ENCODE results near the gene FAM3A. TPM values are rescaled to one million over a fixed set of nuclear protein-coding genes. Genes with fewer than 3 reads are reported as not detected.

The FAM3A gene
- total RNA-seq, 1 experiment from 2014 or later = 69.2 TPM

- Histone ChIP-seq H3K9me2 (replicated peaks; ENCODE audit: low read length) (no peaks in the 10 kb centered on the region), H3K9ac (ENCODE audit: low read length) (peak overlapping the region; percentile 61), H3K9me3 (ENCODE audit: low read length) (no peaks in the 10 kb centered on the region), H3K4me3 (ENCODE audit: low read length) (peak overlapping the region; percentile 82), H3F3A (ENCODE audit: low read length, unreplicated experiment) (no peaks in the 10 kb centered on the region), H3K27me3 (ENCODE audit: low read length) (no peaks in the 10 kb centered on the region), H3K79me2 (ENCODE audit: low read length) (peaks cover 17% of the 10 kb centered on the region), H2AFZ (ENCODE audit: low read length) (no peak overlapping the region; the same call in 1 of the 2 replicates), H3K4me2 (ENCODE audit: low read length) (peak overlapping the region; percentile 96), H4K20me1 (ENCODE audit: low read length) (no peaks in the 10 kb centered on the region), H3K27ac (ENCODE audit: low read length) (no peak overlapping the region), H3K4me1 (ENCODE audit: insufficient read depth, low read length) (no peaks in the 10 kb centered on the region), H3K36me3 (ENCODE audit: low read depth, low read length) (no peaks in the 10 kb centered on the region)
- no peak for TF ChIP-seq EZH2phosphoT487 (IDR thresholded peaks at IDR 0.05; ENCODE audit: borderline replicate concordance, low read length)
- TF ChIP-seq EZH2 (IDR thresholded peaks at IDR 0.05; ENCODE audit: low read length, unreplicated experiment) = no peak
- TF ChIP-seq, protein P1, sequence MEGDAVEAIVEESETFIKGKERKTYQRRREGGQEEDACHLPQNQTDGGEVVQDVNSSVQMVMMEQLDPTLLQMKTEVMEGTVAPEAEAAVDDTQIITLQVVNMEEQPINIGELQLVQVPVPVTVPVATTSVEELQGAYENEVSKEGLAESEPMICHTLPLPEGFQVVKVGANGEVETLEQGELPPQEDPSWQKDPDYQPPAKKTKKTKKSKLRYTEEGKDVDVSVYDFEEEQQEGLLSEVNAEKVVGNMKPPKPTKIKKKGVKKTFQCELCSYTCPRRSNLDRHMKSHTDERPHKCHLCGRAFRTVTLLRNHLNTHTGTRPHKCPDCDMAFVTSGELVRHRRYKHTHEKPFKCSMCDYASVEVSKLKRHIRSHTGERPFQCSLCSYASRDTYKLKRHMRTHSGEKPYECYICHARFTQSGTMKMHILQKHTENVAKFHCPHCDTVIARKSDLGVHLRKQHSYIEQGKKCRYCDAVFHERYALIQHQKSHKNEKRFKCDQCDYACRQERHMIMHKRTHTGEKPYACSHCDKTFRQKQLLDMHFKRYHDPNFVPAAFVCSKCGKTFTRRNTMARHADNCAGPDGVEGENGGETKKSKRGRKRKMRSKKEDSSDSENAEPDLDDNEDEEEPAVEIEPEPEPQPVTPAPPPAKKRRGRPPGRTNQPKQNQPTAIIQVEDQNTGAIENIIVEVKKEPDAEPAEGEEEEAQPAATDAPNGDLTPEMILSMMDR (conservative IDR thresholded peaks at IDR 0.05; ENCODE audit: low read depth, low read length) = no peak
- BruUV-seq (replicated peaks) = no TSS peak
- ChIA-PET CTCF (interaction anchor here (0.6 kb wide), 1 partner anchor 34 kb away, joined by 3 read pairs; no protein-coding TSS in a partner anchor), POLR2A (ENCODE audit: unreplicated experiment) (interaction anchor here (0.6 kb wide), 1 partner anchor 23 kb away, joined by 11 read pairs; no protein-coding TSS in a partner anchor)
- ATAC-seq (peak; percentile 79), DNase-seq (peak; percentile 54)
- intact Hi-C loops (cut with micrococcal nuclease) = loop anchor here (10.0 kb wide), 1 partner anchor 64 kb away; the partner anchor contains the start of gene RPL10
Observed at GRCh38 chrX:154458954-154459778, 56.9 kb downstream of the FAM3A start.

GRCh38 chrX:154458116-154458953, 57.7 kb downstream of the FAM3A start, which contains the start of gene PLXNA3:
Gene PLXNA3, plus strand, starts transcription at chrX:154458281. Its CDS starts 1,903 bp downstream, at chrX:154460184.
- BruUV-seq (replicated peaks) = TSS peak; percentile 37

More at GRCh38 chrX:154458116-154458953, 57.7 kb downstream of the FAM3A start, which contains the start of gene PLXNA3:
- Histone ChIP-seq H3K79me2 (ENCODE audit: low read length) (peaks cover 17% of the 10 kb centered on the region), H3K4me2 (ENCODE audit: low read length) (peak within 1 kb of the TSS; percentile 96), H3F3A (ENCODE audit: low read length, unreplicated experiment) (no peaks in the 10 kb centered on the region), H3K36me3 (ENCODE audit: low read depth, low read length) (no peaks in the 10 kb centered on the region), H3K27ac (ENCODE audit: low read length) (no peak within 1 kb of the TSS), H3K9ac (ENCODE audit: low read length) (peak within 1 kb of the TSS; percentile 61), H3K9me2 (replicated peaks; ENCODE audit: low read length) (no peaks in the 10 kb centered on the region), H3K4me1 (ENCODE audit: insufficient read depth, low read length) (no peaks in the 10 kb centered on the region), H3K9me3 (ENCODE audit: low read length) (no peaks in the 10 kb centered on the region), H2AFZ (ENCODE audit: low read length) (peak within 1 kb of the TSS; percentile 70), H3K4me3 (ENCODE audit: low read length) (peak within 1 kb of the TSS; percentile 82), H4K20me1 (ENCODE audit: low read length) (no peaks in the 10 kb centered on the region), H3K27me3 (ENCODE audit: low read length) (no peaks in the 10 kb centered on the region)
- intact Hi-C loops (cut with micrococcal nuclease) = loop anchor here (10.0 kb wide), 1 partner anchor 64 kb away; the partner anchor contains the start of gene RPL10
- peak; percentile 46 for DNase-seq
- POLR2A ChIA-PET (ENCODE audit: unreplicated experiment) = interaction anchor here (0.6 to 0.8 kb wide), 3 partner anchors 24 to 78 kb away, joined by 4 to 11 read pairs (median 6); partner anchors contain the start of gene ATP6AP1
- TF ChIP-seq, protein P1 (conservative IDR thresholded peaks at IDR 0.05; ENCODE audit: low read depth, low read length) = no peak
- peak; percentile 64 for ATAC-seq
- CTCF ChIA-PET = interaction anchor here (0.6 kb wide), 1 partner anchor 33 kb away, joined by 3 read pairs; no protein-coding TSS in a partner anchor
